ENCODE measurements around the gene NKAPL.

The NKAPL gene

GRCh38 chr6:28277746-28278145, 18.6 kb downstream of the NKAPL start:
- H3K4me3 ChIP-seq (replicated peaks; ENCODE audit: low read depth, low read length) = no peak overlapping the region
- DNase-seq (ENCODE audit: low read depth) = peak; percentile 13
- TF ChIP-seq CTCF (IDR thresholded peaks at IDR 0.05; ENCODE audit: low read length, missing control alignments) = no peak

- DNase-seq (ENCODE audit: low read depth) = no peak
- no peak for TF ChIP-seq CTCF (IDR thresholded peaks at IDR 0.05; ENCODE audit: low read length, missing control alignments)
- H3K4me3 ChIP-seq (replicated peaks; ENCODE audit: low read depth, low read length) = peak overlapping the region; percentile 76
Measured at GRCh38 chr6:28280595-28281287, 21.6 kb downstream of the NKAPL start.

- TF ChIP-seq CTCF (IDR thresholded peaks at IDR 0.05; ENCODE audit: low read length, missing control alignments) = no peak
- DNase-seq (ENCODE audit: low read depth) = peak; percentile 80
- H3K4me3 ChIP-seq (replicated peaks; ENCODE audit: low read depth, low read length) = peak within 1 kb of the TSS; percentile 76
Measured at GRCh38 chr6:28281288-28282064, 22.4 kb downstream of the NKAPL start, which contains the start of gene PGBD1. PGBD1 (plus strand) TSS chr6:28281572; CDS start chr6:28283814, 2,242 bp downstream.

- DNase-seq (ENCODE audit: low read depth) = peak; percentile 22
- no peak overlapping the region for H3K4me3 ChIP-seq (replicated peaks; ENCODE audit: low read depth, low read length)
- no peak for TF ChIP-seq CTCF (IDR thresholded peaks at IDR 0.05; ENCODE audit: low read length, missing control alignments)
Measured at GRCh38 chr6:28282926-28283325, 23.8 kb downstream of the NKAPL start.

GRCh38 chr6:28291573-28291972, 32.5 kb downstream of the NKAPL start:
- no peak for DNase-seq (ENCODE audit: low read depth)
- TF ChIP-seq CTCF (IDR thresholded peaks at IDR 0.05; ENCODE audit: low read length, missing control alignments) = no peak
- H3K4me3 ChIP-seq (replicated peaks; ENCODE audit: low read depth, low read length) = no peak overlapping the region

GRCh38 chr6:28295326-28295725, 36.2 kb downstream of the NKAPL start:
- H3K4me3 ChIP-seq (replicated peaks; ENCODE audit: low read depth, low read length) = no peak overlapping the region
- no peak for TF ChIP-seq CTCF (IDR thresholded peaks at IDR 0.05; ENCODE audit: low read length, missing control alignments)
- DNase-seq (ENCODE audit: low read depth) = no peak

Measured in fibroblast of pulmonary artery (primary cell).